ENCODE measurements around the gene KCTD6. TPM values are rescaled to one million over a fixed set of nuclear protein-coding genes. Genes with fewer than 3 reads are reported as not detected.

The KCTD6 gene
- polyA plus RNA-seq, 3 donors, result 11.3 to 18.9 (median 11.9) TPM

- Mint-ChIP-seq H3K27me3 (ENCODE audit: low read depth in 3 of 3) (peaks cover 0 to 5% (median 3%) of the 10 kb centered on the region in 3 donors), H3K36me3 (no peaks in the 10 kb centered on the region), H3K4me3 (no peak overlapping the region), H3K9me3 (no peaks in the 10 kb centered on the region), H3K4me1 (peaks cover 31% of the 10 kb centered on the region), H3K27ac (peak overlapping the region in 1 of 7 donors; percentile 74)
- WGBS (ENCODE audit: insufficient coverage), result 97% methylated on average over 7 of the region's 9 CpGs
- Histone ChIP-seq H3K27me3 (ENCODE audit: control insufficient read depth in 2 of 2, insufficient read depth in 2 of 2, low read length in 2 of 2) (no peaks in the 10 kb centered on the region), H3K4me1 (ENCODE audit: control insufficient read depth in 1 of 2, insufficient read depth in 2 of 2, low read length in 2 of 2) (peaks cover 17 to 25% of the 10 kb centered on the region in 2 donors), H2AFZ (ENCODE audit: insufficient read depth, low read depth, low read length, poor library complexity, severe bottlenecking) (no peak overlapping the region), H3K27ac (ENCODE audit: low read depth in 1 of 2, low read length in 2 of 2) (no peak overlapping the region), H3K36me3 (replicated peaks in 1 of 2; ENCODE audit: control insufficient read depth in 1 of 2, insufficient read depth in 2 of 2, low read length in 2 of 2) (no peaks in the 10 kb centered on the region), H3K4me2 (replicated peaks; ENCODE audit: extremely low read depth, low read length, poor library complexity, severe bottlenecking) (no peak overlapping the region), H3K9me3 (replicated peaks in 1 of 2; ENCODE audit: control insufficient read depth in 1 of 2, insufficient read depth in 1 of 2, low read length in 2 of 2) (no peaks in the 10 kb centered on the region), H4K20me1 (ENCODE audit: insufficient read depth, low read length) (no peaks in the 10 kb centered on the region), H3K4me3 (replicated peaks in 1 of 3; ENCODE audit: low read depth in 2 of 3, low read length in 3 of 3) (no peak overlapping the region), H3K9ac (ENCODE audit: insufficient read depth, low read length, poor library complexity, severe bottlenecking) (no peak overlapping the region), H3K79me2 (ENCODE audit: insufficient read depth, low read length) (no peaks in the 10 kb centered on the region)
- no peak for DNase-seq
- intact Hi-C loops (cut with micrococcal nuclease), result loop anchor here (5.0 to 10.0 kb wide), 5 partner anchors 73 to 350 kb away; partner anchors contain the start of gene PDHB (in 1 of the 2)
- TF ChIP-seq CTCF (IDR thresholded peaks at IDR 0.05), result no peak
Measured at GRCh38 chr3:58534592-58535494, 42.9 kb downstream of the KCTD6 start.

- no peak overlapping the region for H3K27ac ChIP-seq (ENCODE audit: low read depth in 1 of 2, low read length in 2 of 2)
- no peak for TF ChIP-seq CTCF (IDR thresholded peaks at IDR 0.05)
- Mint-ChIP-seq H3K4me1 (peaks cover 31% of the 10 kb centered on the region), H3K4me3 (no peak overlapping the region), H3K27me3 (ENCODE audit: low read depth in 3 of 3) (peaks cover 0 to 5% (median 3%) of the 10 kb centered on the region in 3 donors), H3K9me3 (no peaks in the 10 kb centered on the region), H3K36me3 (no peaks in the 10 kb centered on the region), H3K27ac (peak overlapping the region in 1 of 7 donors; percentile 52)
- no peaks in the 10 kb centered on the region for H3K27me3 ChIP-seq (ENCODE audit: control insufficient read depth in 2 of 2, insufficient read depth in 2 of 2, low read length in 2 of 2)
- no peak overlapping the region for H3K9ac ChIP-seq (ENCODE audit: insufficient read depth, low read length, poor library complexity, severe bottlenecking)
- no peak overlapping the region for H3K4me3 ChIP-seq (replicated peaks in 1 of 3; ENCODE audit: low read depth in 2 of 3, low read length in 3 of 3)
- no peaks in the 10 kb centered on the region for H3K79me2 ChIP-seq (ENCODE audit: insufficient read depth, low read length)
- H3K4me1 ChIP-seq (ENCODE audit: control insufficient read depth in 1 of 2, insufficient read depth in 2 of 2, low read length in 2 of 2), result peaks cover 17 to 25% of the 10 kb centered on the region in 2 donors
- H4K20me1 ChIP-seq (ENCODE audit: insufficient read depth, low read length), result no peaks in the 10 kb centered on the region
- no peak overlapping the region for H2AFZ ChIP-seq (ENCODE audit: insufficient read depth, low read depth, low read length, poor library complexity, severe bottlenecking)
- H3K36me3 ChIP-seq (replicated peaks in 1 of 2; ENCODE audit: control insufficient read depth in 1 of 2, insufficient read depth in 2 of 2, low read length in 2 of 2), result no peaks in the 10 kb centered on the region
- DNase-seq, result no peak
- intact Hi-C loops (cut with micrococcal nuclease), result loop anchor here (10.0 kb wide), 3 partner anchors 101 to 351 kb away; partner anchors contain the start of gene PDHB (in 1 of the 2)
- 60% methylated on average over 1 of the region's 2 CpGs for WGBS (ENCODE audit: insufficient coverage)
- no peak overlapping the region for H3K4me2 ChIP-seq (replicated peaks; ENCODE audit: extremely low read depth, low read length, poor library complexity, severe bottlenecking)
- H3K9me3 ChIP-seq (replicated peaks in 1 of 2; ENCODE audit: control insufficient read depth in 1 of 2, insufficient read depth in 1 of 2, low read length in 2 of 2), result no peaks in the 10 kb centered on the region
Measured at GRCh38 chr3:58535531-58536500, 43.9 kb downstream of the KCTD6 start.
